Activated T-cell treated with anti-CD3 and anti-CD28 coated beads, Interleukin-2, amount 50 U/mL, for 4 hours (primary cell): ENCODE results near the gene GLUD2. TPM values are rescaled to one million over a fixed set of nuclear protein-coding genes. Genes with fewer than 3 reads are reported as not detected.
"Not testable (repeated sequence)": the region's sequence is repeated elsewhere in the genome, so short reads cannot be mapped to it uniquely, and the experiment has no call there.

Experiments used
- ATAC-seq, 2 donors: fragments of 200-7000 bp; cut with Tn5 transposase; one replicate each; pipeline ENCODE4 v1.10.0; 2021
- DNase-seq: peaks from one replicate; pipeline ENCODE4 v3.0.0-alpha.2; 2020
- H3K27me3 Mint-ChIP-seq: one replicate; pipeline ENCODE4 v1.8.0; 2021; ENCODE audit warnings: low read depth, mixed read lengths
- H3K36me3 Mint-ChIP-seq: one replicate; pipeline ENCODE4 v1.8.0; 2022; ENCODE audit warnings: mixed read lengths; ENCODE audit not compliant: insufficient read depth
- H3K4me1 Mint-ChIP-seq: one replicate; pipeline ENCODE4 v1.8.0; 2021; ENCODE audit warnings: low read depth, mixed read lengths
- H3K4me3 Mint-ChIP-seq: one replicate; pipeline ENCODE4 v1.8.0; 2021; ENCODE audit warnings: mild to moderate bottlenecking, moderate library complexity, mixed read lengths
- H3K9me3 Mint-ChIP-seq: one replicate; pipeline ENCODE4 v1.8.0; 2021; ENCODE audit warnings: mixed read lengths
- total RNA-seq, 3 donors: library from RNA; stranded (reverse); gene quantifications; one replicate each; pipeline ENCODE4 v1.2.1, GENCODE V29; 2021

The GLUD2 gene
- 1 to 10 TPM in 2 of 3 donors, under 1 TPM in 1; 0.76 to 2.0 (median 1.9) TPM for total RNA-seq

- H3K36me3 Mint-ChIP-seq, H3K9me3 Mint-ChIP-seq, H3K4me3 Mint-ChIP-seq, DNase-seq, H3K4me1 Mint-ChIP-seq: not testable (repeated sequence)
- ATAC-seq: peak in 1 of 2 donors; percentile 46
- peaks cover 20% of the 10 kb centered on the region for H3K27me3 Mint-ChIP-seq
Measured at GRCh38 chrX:121047441-121048419, at the start of gene GLUD2. Gene GLUD2, plus strand, starts transcription at chrX:121047610. Its CDS starts 75 bp downstream, at chrX:121047685.

GRCh38 chrX:120999413-120999812 lies 48.0 kb upstream of the GLUD2 start:
- Mint-ChIP-seq H3K36me3 (no peaks in the 10 kb centered on the region), H3K4me3 (no peak overlapping the region), H3K9me3 (no peaks in the 10 kb centered on the region), H3K27me3 (no peaks in the 10 kb centered on the region), H3K4me1 (peaks cover 2% of the 10 kb centered on the region)
- ATAC-seq: no peak
- no peak for DNase-seq

GRCh38 chrX:121000589-121000988 lies 46.8 kb upstream of the GLUD2 start:
- no peak for ATAC-seq
- no peak overlapping the region for H3K4me3 Mint-ChIP-seq

GRCh38 chrX:121008920-121009319 lies 38.5 kb upstream of the GLUD2 start:
- DNase-seq (no peak), ATAC-seq (no peak)
- Mint-ChIP-seq H3K4me1 (no peaks in the 10 kb centered on the region), H3K36me3 (no peaks in the 10 kb centered on the region), H3K9me3 (peaks cover 4% of the 10 kb centered on the region), H3K27me3 (no peaks in the 10 kb centered on the region), H3K4me3 (no peak overlapping the region)

More at GRCh38 chrX:121000589-121000988, 46.8 kb upstream of the GLUD2 start:
- no peaks in the 10 kb centered on the region for H3K36me3 Mint-ChIP-seq
- peaks cover 2% of the 10 kb centered on the region for H3K4me1 Mint-ChIP-seq
- no peaks in the 10 kb centered on the region for H3K9me3 Mint-ChIP-seq
- no peaks in the 10 kb centered on the region for H3K27me3 Mint-ChIP-seq
- no peak for DNase-seq

GRCh38 chrX:121009764-121010163 lies 37.6 kb upstream of the GLUD2 start:
- H3K4me3 Mint-ChIP-seq: no peak overlapping the region
- no peaks in the 10 kb centered on the region for H3K27me3 Mint-ChIP-seq
- ATAC-seq (no peak), DNase-seq (no peak)
- H3K4me1 Mint-ChIP-seq: no peaks in the 10 kb centered on the region
- no peaks in the 10 kb centered on the region for H3K36me3 Mint-ChIP-seq
- peaks cover 4% of the 10 kb centered on the region for H3K9me3 Mint-ChIP-seq

- H3K27me3 Mint-ChIP-seq: no peaks in the 10 kb centered on the region
- H3K9me3 Mint-ChIP-seq: peaks cover 4% of the 10 kb centered on the region
- no peaks in the 10 kb centered on the region for H3K36me3 Mint-ChIP-seq
- no peaks in the 10 kb centered on the region for H3K4me1 Mint-ChIP-seq
- no peak overlapping the region for H3K4me3 Mint-ChIP-seq
- no peak for ATAC-seq
- no peak for DNase-seq
Measured at GRCh38 chrX:121010218-121010617, 37.2 kb upstream of the GLUD2 start.

GRCh38 chrX:121011254-121011653 lies 36.2 kb upstream of the GLUD2 start:
- ATAC-seq (no peak), DNase-seq (no peak)
- Mint-ChIP-seq H3K27me3 (no peaks in the 10 kb centered on the region), H3K9me3 (peaks cover under 1% of the 10 kb centered on the region), H3K4me3 (no peak overlapping the region), H3K36me3 (no peaks in the 10 kb centered on the region), H3K4me1 (no peaks in the 10 kb centered on the region)

GRCh38 chrX:121013897-121014455 lies 33.4 kb upstream of the GLUD2 start:
- no peak overlapping the region for H3K4me3 Mint-ChIP-seq
- no peak for DNase-seq
- no peaks in the 10 kb centered on the region for H3K36me3 Mint-ChIP-seq
- no peaks in the 10 kb centered on the region for H3K27me3 Mint-ChIP-seq
- no peak for ATAC-seq
- no peaks in the 10 kb centered on the region for H3K4me1 Mint-ChIP-seq
- no peaks in the 10 kb centered on the region for H3K9me3 Mint-ChIP-seq

- Mint-ChIP-seq H3K36me3 (no peaks in the 10 kb centered on the region), H3K4me1 (no peaks in the 10 kb centered on the region), H3K4me3 (no peak overlapping the region), H3K9me3 (no peaks in the 10 kb centered on the region), H3K27me3 (no peaks in the 10 kb centered on the region)
- ATAC-seq (no peak), DNase-seq (no peak)
Measured at GRCh38 chrX:121014826-121015225, 32.6 kb upstream of the GLUD2 start.

- ATAC-seq (no peak), DNase-seq (no peak)
- H3K27me3 Mint-ChIP-seq: no peaks in the 10 kb centered on the region
- no peaks in the 10 kb centered on the region for H3K36me3 Mint-ChIP-seq
- H3K4me1 Mint-ChIP-seq: no peaks in the 10 kb centered on the region
- no peak overlapping the region for H3K4me3 Mint-ChIP-seq
- H3K9me3 Mint-ChIP-seq: no peaks in the 10 kb centered on the region
Measured at GRCh38 chrX:121028419-121028818, 19.0 kb upstream of the GLUD2 start.

- Mint-ChIP-seq H3K4me1 (no peaks in the 10 kb centered on the region), H3K4me3 (no peak overlapping the region), H3K36me3 (no peaks in the 10 kb centered on the region), H3K9me3 (no peaks in the 10 kb centered on the region), H3K27me3 (no peaks in the 10 kb centered on the region)
- DNase-seq: no peak
- ATAC-seq: no peak
Measured at GRCh38 chrX:121030083-121030482, 17.3 kb upstream of the GLUD2 start.

GRCh38 chrX:121032531-121032930 lies 14.9 kb upstream of the GLUD2 start:
- Mint-ChIP-seq H3K4me3 (no peak overlapping the region), H3K36me3 (no peaks in the 10 kb centered on the region), H3K9me3 (no peaks in the 10 kb centered on the region), H3K27me3 (no peaks in the 10 kb centered on the region), H3K4me1 (no peaks in the 10 kb centered on the region)
- DNase-seq (no peak), ATAC-seq (no peak)

GRCh38 chrX:121036137-121036536 lies 11.3 kb upstream of the GLUD2 start:
- Mint-ChIP-seq H3K4me1 (no peaks in the 10 kb centered on the region), H3K36me3 (no peaks in the 10 kb centered on the region), H3K9me3 (no peaks in the 10 kb centered on the region), H3K4me3 (no peak overlapping the region), H3K27me3 (no peaks in the 10 kb centered on the region)
- DNase-seq: no peak
- no peak for ATAC-seq

GRCh38 chrX:121036951-121037350 lies 10.5 kb upstream of the GLUD2 start:
- no peaks in the 10 kb centered on the region for H3K9me3 Mint-ChIP-seq
- no peak overlapping the region for H3K4me3 Mint-ChIP-seq
- H3K27me3 Mint-ChIP-seq: no peaks in the 10 kb centered on the region
- ATAC-seq (no peak), DNase-seq (no peak)
- H3K4me1 Mint-ChIP-seq: no peaks in the 10 kb centered on the region
- no peaks in the 10 kb centered on the region for H3K36me3 Mint-ChIP-seq

- H3K27me3 Mint-ChIP-seq: peaks cover 20% of the 10 kb centered on the region
- H3K36me3 Mint-ChIP-seq: no peaks in the 10 kb centered on the region
- no peaks in the 10 kb centered on the region for H3K9me3 Mint-ChIP-seq
- DNase-seq (no peak), ATAC-seq (no peak)
- H3K4me3 Mint-ChIP-seq: no peak overlapping the region
- no peaks in the 10 kb centered on the region for H3K4me1 Mint-ChIP-seq
Measured at GRCh38 chrX:121050781-121051180, 3.4 kb downstream of the GLUD2 start.
